HG03342 (cell line): ENCODE measurements around the gene ALDH3B1.

Experiments
- ATAC-seq: cut with Tn5 transposase; IDR thresholded peaks from one replicate; pipeline ENCODE4 v1.9.1; 2021; ENCODE audit warnings: mild to moderate bottlenecking, moderate library complexity; ENCODE audit not compliant: unreplicated experiment

The ALDH3B1 gene

GRCh38 chr11:68066742-68067141 is 56.6 kb downstream of the ALDH3B1 start:
- ATAC-seq = no peak

- no peak for ATAC-seq
These were observed 57.9 kb downstream of the ALDH3B1 start for GRCh38 chr11:68067991-68068390.

- ATAC-seq = no peak
These were observed 61.3 kb downstream of the ALDH3B1 start for GRCh38 chr11:68071281-68072048.

GRCh38 chr11:68074584-68075352 is 64.6 kb downstream of the ALDH3B1 start:
- no peak for ATAC-seq

- no peak for ATAC-seq
These were observed 66.4 kb downstream of the ALDH3B1 start for GRCh38 chr11:68076371-68077042.

GRCh38 chr11:68077617-68078582 is 67.8 kb downstream of the ALDH3B1 start:
- ATAC-seq = peak; percentile 52
